Middle frontal gyrus (tissue), 1 donor: ENCODE measurements around the gene DRD3.

Source experiments
- DNase-seq: peaks from one replicate; pipeline ENCODE4 v3.0.0-alpha.2; 2015; ENCODE audit warnings: low spot score; ENCODE audit errors: extremely low spot score

DRD3 gene

DNA sequence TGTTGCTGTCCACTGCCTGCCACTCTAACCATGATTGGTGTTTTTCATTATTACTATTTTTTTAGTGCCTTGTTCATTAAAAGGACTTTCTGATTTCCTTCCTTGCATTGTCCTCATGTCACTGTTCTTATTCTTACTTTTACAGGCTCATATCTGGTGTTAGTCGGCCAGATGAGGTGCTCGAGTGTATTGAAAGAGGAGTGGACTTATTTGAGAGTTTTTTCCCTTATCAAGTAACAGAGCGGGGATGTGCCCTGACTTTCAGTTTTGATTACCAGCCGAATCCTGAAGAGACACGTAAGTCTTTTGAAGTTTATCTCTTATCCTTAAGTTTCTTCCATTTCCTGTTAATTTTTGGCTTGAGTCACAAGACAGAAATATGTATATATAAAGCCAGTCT lies 99.1 kb downstream of the DRD3 start:
- DNase-seq, result no peak

- DNase-seq, result no peak
These were observed 100.7 kb downstream of the DRD3 start for GRCh38 chr3:114078126-114078525.
